ENCODE measurements around the gene FALEC. TPM values are rescaled to one million over a fixed set of nuclear protein-coding genes. Genes with fewer than 3 reads are reported as not detected.
"Not testable (repeated sequence)": the region's sequence is repeated elsewhere in the genome, so short reads cannot be mapped to it uniquely, and the experiment has no call there.

Gene FALEC
- total and polyA plus RNA-seq, 10 donors: 0.20 to 1.9 (median 0.63) TPM; not detected in 6

DNA sequence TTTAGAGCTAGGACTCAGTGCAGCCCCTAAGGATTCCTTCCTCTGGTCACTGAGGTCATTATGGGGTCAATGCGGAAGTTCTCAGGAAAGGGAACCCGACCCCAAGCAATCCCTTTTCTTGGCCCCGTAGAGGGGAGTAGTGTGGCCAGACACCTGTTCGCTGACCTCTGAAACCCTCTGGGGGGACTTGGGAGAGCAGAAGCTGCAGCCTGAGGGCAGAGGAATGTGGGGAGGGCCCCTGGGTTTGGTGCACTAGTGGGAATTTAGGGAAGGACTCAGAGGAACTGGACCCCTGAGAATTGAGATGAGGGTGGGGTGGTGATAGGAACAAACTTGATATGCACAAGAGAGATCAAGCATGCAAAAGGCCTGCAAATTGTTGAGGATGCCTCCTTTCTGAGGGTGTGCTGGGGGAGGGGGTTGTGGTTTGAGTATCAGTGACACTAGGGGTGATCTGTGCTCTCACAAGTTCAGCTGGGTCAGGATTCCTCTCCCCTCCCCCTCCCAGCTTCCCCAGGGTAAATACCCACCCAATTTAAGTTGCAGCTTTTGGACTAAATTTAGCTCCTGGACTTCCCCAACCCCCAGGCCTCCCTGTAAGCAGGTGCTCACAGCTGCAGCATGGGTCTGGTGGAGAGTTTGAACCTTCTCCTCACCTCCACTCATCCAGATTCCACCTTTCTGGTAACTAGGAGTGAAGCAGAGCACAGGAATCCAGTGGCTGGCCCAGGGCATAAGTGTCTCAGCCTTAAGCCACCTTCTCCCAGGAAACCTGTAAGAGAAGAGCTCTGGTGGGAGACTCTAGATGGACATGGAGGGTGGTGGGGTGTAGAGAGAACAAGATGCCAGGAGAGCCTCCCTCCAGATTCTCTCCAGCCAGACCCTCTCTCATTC is 47.1 kb downstream of the FALEC start:
- peak; percentile 92 for DNase-seq
- H3K4me3 ChIP-seq: peak overlapping the region; percentile 28 to 78 (median 54)
- no peaks in the 10 kb centered on the region for H3K9me3 ChIP-seq
- H3K27ac ChIP-seq: peak overlapping the region; percentile 93 to 100 (median 100)
- intact Hi-C loops (cut with DNase I; ENCODE audit: low total_unique reads): no loop called here
- H3K4me1 ChIP-seq: peaks cover 57 to 100% (median 94%) of the 10 kb centered on the region in 6 donors
- 6 to 9% (median 7%) methylated on average over 4 of the region's 4 CpGs for WGBS, 5 donors
- H3K27me3 ChIP-seq (replicated peaks in 1 of 7): no peaks in the 10 kb centered on the region
- H3K36me3 ChIP-seq: peaks cover 0 to 3% (median 0%) of the 10 kb centered on the region in 6 donors
- TF ChIP-seq, protein P1, sequence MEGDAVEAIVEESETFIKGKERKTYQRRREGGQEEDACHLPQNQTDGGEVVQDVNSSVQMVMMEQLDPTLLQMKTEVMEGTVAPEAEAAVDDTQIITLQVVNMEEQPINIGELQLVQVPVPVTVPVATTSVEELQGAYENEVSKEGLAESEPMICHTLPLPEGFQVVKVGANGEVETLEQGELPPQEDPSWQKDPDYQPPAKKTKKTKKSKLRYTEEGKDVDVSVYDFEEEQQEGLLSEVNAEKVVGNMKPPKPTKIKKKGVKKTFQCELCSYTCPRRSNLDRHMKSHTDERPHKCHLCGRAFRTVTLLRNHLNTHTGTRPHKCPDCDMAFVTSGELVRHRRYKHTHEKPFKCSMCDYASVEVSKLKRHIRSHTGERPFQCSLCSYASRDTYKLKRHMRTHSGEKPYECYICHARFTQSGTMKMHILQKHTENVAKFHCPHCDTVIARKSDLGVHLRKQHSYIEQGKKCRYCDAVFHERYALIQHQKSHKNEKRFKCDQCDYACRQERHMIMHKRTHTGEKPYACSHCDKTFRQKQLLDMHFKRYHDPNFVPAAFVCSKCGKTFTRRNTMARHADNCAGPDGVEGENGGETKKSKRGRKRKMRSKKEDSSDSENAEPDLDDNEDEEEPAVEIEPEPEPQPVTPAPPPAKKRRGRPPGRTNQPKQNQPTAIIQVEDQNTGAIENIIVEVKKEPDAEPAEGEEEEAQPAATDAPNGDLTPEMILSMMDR (IDR thresholded peaks at IDR 0.05 in 8 of 11, conservative IDR thresholded peaks at IDR 0.05 in 3 of 11): no peak
- peak in 1 of 3 donors; percentile 70 for TF ChIP-seq POLR2AphosphoS5 (IDR thresholded peaks at IDR 0.05)

GRCh38 chr1:150563340-150564038 is 47.9 kb downstream of the FALEC start:
- no peaks in the 10 kb centered on the region for H3K9me3 ChIP-seq
- no peaks in the 10 kb centered on the region for H3K36me3 ChIP-seq
- TF ChIP-seq POLR2AphosphoS5 (IDR thresholded peaks at IDR 0.05) (peak in 2 of 3 donors; percentile 12 to 42), POLR2A (IDR thresholded peaks at IDR 0.05) (no peak)
- TF ChIP-seq, protein P1 (IDR thresholded peaks at IDR 0.05 in 8 of 11, conservative IDR thresholded peaks at IDR 0.05 in 3 of 11): peak in 2 of 11 experiments; percentile 7 to 23
- peak overlapping the region in 6 of 8 donors; percentile 18 to 78 (median 54) for H3K4me3 ChIP-seq
- intact Hi-C loops (cut with DNase I; ENCODE audit: low total_unique reads): no loop called here
- 15 to 24% (median 19%) methylated on average over 4 of the region's 4 CpGs for WGBS, 5 donors
- H3K27me3 ChIP-seq (replicated peaks in 1 of 7): no peaks in the 10 kb centered on the region
- H3K27ac ChIP-seq: peak overlapping the region; percentile 93 to 100 (median 100)
- DNase-seq: peak; percentile 83
- H3K4me1 ChIP-seq: peaks cover 65 to 100% (median 94%) of the 10 kb centered on the region in 6 donors

DNA sequence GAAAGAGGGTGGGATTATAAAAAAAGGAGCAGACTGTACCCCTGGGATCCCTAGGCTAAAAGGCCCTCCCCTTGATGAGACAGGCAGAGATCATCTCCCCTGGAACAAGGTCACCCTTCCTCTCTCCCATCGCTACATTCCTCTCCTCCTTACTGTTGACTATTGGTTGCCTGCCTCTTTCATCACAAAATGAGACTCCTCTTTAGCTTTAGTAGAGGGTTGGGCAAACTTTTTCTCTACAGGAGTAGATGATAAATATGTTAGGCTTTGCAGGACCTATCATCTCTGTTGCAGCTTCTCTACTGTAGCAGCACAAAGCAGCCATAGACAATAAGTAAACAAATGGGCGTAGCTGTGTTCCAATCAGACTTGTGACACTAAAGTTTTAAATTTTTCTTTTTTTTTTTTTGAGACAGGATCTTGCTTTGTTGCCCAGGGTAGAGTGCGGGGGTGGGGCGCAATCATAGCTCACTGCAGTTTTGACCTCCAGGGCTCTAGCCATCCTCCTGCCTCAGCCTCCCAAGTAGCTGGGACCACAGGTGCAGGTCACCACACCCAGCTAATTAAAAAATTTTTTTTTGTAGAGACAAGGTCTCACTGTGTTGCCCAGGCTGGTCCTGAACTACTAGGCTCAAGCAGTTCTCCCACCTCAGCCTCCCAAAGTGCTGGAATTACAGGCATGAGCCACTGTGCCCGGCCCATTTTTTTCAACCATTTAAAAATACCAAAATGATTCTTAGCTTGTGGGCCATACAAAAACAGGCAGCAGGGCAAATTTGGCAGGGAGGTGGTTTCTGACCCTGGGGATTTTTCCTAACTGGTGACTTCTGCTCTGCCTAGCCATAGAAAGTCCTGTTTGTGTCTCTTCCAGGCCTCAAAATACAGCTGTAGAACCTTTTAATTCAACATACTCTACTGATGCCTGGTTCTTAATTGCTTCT is 48.8 kb downstream of the FALEC start:
- peaks cover 71 to 100% (median 94%) of the 10 kb centered on the region in 6 donors for H3K4me1 ChIP-seq
- 67 to 76% (median 74%) methylated on average over 5 of the region's 5 CpGs for WGBS, 5 donors
- intact Hi-C loops (cut with DNase I; ENCODE audit: low total_unique reads): no loop called here
- no peaks in the 10 kb centered on the region for H3K9me3 ChIP-seq
- peak; percentile 72 for DNase-seq
- H3K4me3 ChIP-seq: peak overlapping the region in 4 of 8 donors; percentile 5 to 78 (median 30)
- H3K27me3 ChIP-seq (replicated peaks in 1 of 7): no peaks in the 10 kb centered on the region
- peaks cover 0 to 7% (median 0%) of the 10 kb centered on the region in 6 donors for H3K36me3 ChIP-seq
- peak overlapping the region; percentile 93 to 100 (median 100) for H3K27ac ChIP-seq
- no peak for TF ChIP-seq POLR2A (IDR thresholded peaks at IDR 0.05)
- no peak for TF ChIP-seq POLR2AphosphoS5 (IDR thresholded peaks at IDR 0.05)
- TF ChIP-seq, protein P1 (IDR thresholded peaks at IDR 0.05 in 8 of 11, conservative IDR thresholded peaks at IDR 0.05 in 3 of 11): no peak

DNA sequence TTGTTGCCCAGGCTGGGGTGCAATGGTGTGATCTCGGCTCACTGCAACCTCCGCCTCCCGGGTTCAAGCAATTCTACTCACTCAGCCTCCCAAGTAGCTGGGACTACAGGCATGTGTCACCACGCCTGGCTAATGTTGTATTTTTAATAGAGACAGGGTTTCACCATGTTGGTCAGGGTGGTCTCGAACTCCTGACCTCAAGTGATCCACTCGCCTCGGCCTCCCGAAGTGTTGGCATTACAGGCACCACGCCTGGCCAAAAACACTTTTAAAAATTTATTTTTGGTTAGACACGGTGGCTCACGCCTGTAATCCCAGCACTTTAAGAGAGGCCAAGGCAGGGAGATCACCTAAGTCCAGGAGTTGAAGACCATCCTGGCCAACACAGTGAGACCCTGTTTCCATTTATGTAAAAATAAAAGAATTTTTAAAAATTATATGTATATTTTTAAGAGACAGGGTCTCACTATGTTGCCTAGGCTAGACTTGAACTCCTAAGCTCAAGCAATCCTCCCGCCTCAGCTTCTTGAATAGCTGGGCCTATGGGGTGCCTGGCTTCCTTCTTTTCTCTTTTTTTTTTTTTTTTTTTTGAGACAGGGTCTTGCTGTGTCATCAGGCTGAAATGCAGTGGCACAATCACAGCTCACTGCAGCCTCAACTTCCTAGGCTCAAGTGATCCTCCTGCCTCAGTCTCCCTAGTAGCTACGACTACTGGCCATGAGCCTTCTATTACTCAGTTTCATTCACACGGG is 49.9 kb downstream of the FALEC start:
- WGBS, 5 donors: 83 to 88% (median 87%) methylated on average over 14 of the region's 14 CpGs
- peak; percentile 64 for DNase-seq
- not testable (repeated sequence) for H3K4me3 ChIP-seq

More for the DNA sequence above, 49.9 kb downstream of the FALEC start:
- Histone ChIP-seq H3K4me1 (peaks cover 74 to 100% (median 94%) of the 10 kb centered on the region in 6 donors), H3K27ac (peak overlapping the region; percentile 93 to 100 (median 100)), H3K36me3 (peaks cover 0 to 18% (median 2%) of the 10 kb centered on the region in 6 donors)
- H3K27me3 ChIP-seq (replicated peaks in 1 of 7); H3K9me3 ChIP-seq; intact Hi-C loops (cut with DNase I; ENCODE audit: low total_unique reads): not testable (repeated sequence)
